Fibroblast of skin of abdomen (primary cell): ENCODE measurements around the gene PLPPR3.
"Not testable (repeated sequence)": the region's sequence is repeated elsewhere in the genome, so short reads cannot be mapped to it uniquely, and the experiment has no call there.

Experiments used
- DNase-seq: peaks from one replicate; pipeline ENCODE4 v3.0.0-alpha.2; 2013

Gene PLPPR3

GRCh38 chr19:827710-828321 lies 6.1 kb upstream of the PLPPR3 start, which contains the start of gene AZU1:
TSS of gene AZU1 (plus strand) at chr19:827837. CDS start at chr19:827847, 10 bp downstream.
- no peak for DNase-seq

GRCh38 chr19:827314-827709 lies 5.6 kb upstream of the PLPPR3 start:
- DNase-seq, result no peak

- no peak for DNase-seq
These were observed 4.3 kb upstream of the PLPPR3 start for GRCh38 chr19:825897-826644.

GRCh38 chr19:824885-825284 lies 3.1 kb upstream of the PLPPR3 start:
- no peak for DNase-seq

- no peak for DNase-seq
These were observed 1.9 kb upstream of the PLPPR3 start for GRCh38 chr19:823565-824121.

GRCh38 chr19:821231-821824 lies 427 bp downstream of the PLPPR3 start:
- no peak for DNase-seq

- DNase-seq, result not testable (repeated sequence)
These were observed 1.5 kb downstream of the PLPPR3 start for GRCh38 chr19:820212-820611.

GRCh38 chr19:816500-816857 lies 5.3 kb downstream of the PLPPR3 start:
- no peak for DNase-seq

GRCh38 chr19:815775-816499 lies 5.8 kb downstream of the PLPPR3 start:
- DNase-seq, result no peak

GRCh38 chr19:815079-815774 lies 6.5 kb downstream of the PLPPR3 start:
- no peak for DNase-seq

GRCh38 chr19:814152-815078 lies 7.3 kb downstream of the PLPPR3 start:
- DNase-seq, result no peak

- DNase-seq, result no peak
These were observed 8.3 kb downstream of the PLPPR3 start for GRCh38 chr19:813219-814151.

- DNase-seq, result no peak
These were observed 9.0 kb downstream of the PLPPR3 start for GRCh38 chr19:812747-813218.

- DNase-seq, result no peak
These were observed 9.6 kb downstream of the PLPPR3 start for GRCh38 chr19:812049-812746.

- DNase-seq, result no peak
These were observed 10.2 kb downstream of the PLPPR3 start for GRCh38 chr19:811506-812048.

- DNase-seq, result no peak
These were observed 10.8 kb downstream of the PLPPR3 start for GRCh38 chr19:810883-811489.

- no peak for DNase-seq
These were observed 11.5 kb downstream of the PLPPR3 start for GRCh38 chr19:810077-810855.

- DNase-seq, result no peak
These were observed 13.4 kb downstream of the PLPPR3 start for GRCh38 chr19:808423-808775.
